Measurements from ENCODE around the gene CAMLG.

CAMLG gene

GRCh38 chr5:134784241-134784920 is 46.0 kb downstream of the CAMLG start:
- DNase-seq (ENCODE audit: low read depth), result no peak

GRCh38 chr5:134784946-134785620 is 46.7 kb downstream of the CAMLG start:
- peak; percentile 37 for DNase-seq (ENCODE audit: low read depth)

- no peak for DNase-seq (ENCODE audit: low read depth)
Observed at GRCh38 chr5:134787692-134788091, 49.3 kb downstream of the CAMLG start.

GRCh38 chr5:134791580-134791979 is 53.2 kb downstream of the CAMLG start:
- no peak for DNase-seq (ENCODE audit: low read depth)

GRCh38 chr5:134792286-134792685 is 53.9 kb downstream of the CAMLG start:
- no peak for DNase-seq (ENCODE audit: low read depth)

- DNase-seq (ENCODE audit: low read depth), result no peak
Observed at GRCh38 chr5:134793111-134793510, 54.8 kb downstream of the CAMLG start.

GRCh38 chr5:134794082-134794481 is 55.7 kb downstream of the CAMLG start:
- no peak for DNase-seq (ENCODE audit: low read depth)

- DNase-seq (ENCODE audit: low read depth), result no peak
Observed at GRCh38 chr5:134794819-134795218, 56.5 kb downstream of the CAMLG start.

GRCh38 chr5:134798468-134798867 is 60.1 kb downstream of the CAMLG start:
- DNase-seq (ENCODE audit: low read depth), result no peak

Data from GM04504 (cell line).